ENCODE results near the gene HYAL1. TPM values are rescaled to one million over a fixed set of nuclear protein-coding genes. Genes with fewer than 3 reads are reported as not detected.
"Not testable (repeated sequence)": the region's sequence is repeated elsewhere in the genome, so short reads cannot be mapped to it uniquely, and the experiment has no call there.

The HYAL1 gene
- total RNA-seq, 2 experiments from 2014 or later: not detected

DNA sequence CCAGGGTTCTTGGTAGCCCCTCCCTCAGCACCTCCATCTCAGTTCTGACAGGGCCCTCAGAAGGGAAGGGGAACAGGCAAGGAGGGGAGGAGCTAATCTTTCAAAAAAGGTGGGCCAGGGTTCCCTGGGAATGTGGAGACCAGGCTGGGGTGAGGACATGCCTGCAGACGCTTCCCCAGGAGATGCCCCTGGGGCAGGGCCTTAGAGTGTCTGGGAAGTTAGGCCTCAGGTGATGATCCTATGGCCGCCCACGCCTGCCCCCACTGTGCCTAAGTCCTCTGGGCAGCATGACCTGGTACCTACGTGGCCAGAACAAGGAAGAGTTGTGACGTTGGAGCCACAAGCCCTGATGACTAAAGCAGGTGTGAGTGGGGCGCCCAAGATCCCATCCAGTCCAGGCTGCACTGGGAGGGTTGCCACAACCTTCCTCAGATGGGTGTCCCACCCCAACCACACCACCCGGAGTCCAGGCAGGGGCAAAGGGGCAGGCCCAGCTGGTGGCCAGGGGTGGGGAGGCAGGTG, 38.3 kb downstream of the HYAL1 start:
- no peak overlapping the region for H3K4me3 Mint-ChIP-seq
- H3K27ac Mint-ChIP-seq: no peak overlapping the region
- DNase-seq (no peak), ATAC-seq (no peak)
- no peaks in the 10 kb centered on the region for H3K36me3 Mint-ChIP-seq (ENCODE audit: low read depth)
- CTCF ChIA-PET: interaction anchor here (1.9 to 11.8 kb wide), 3 partner anchors 10 to 74 kb away, joined by 6 to 97 read pairs (median 16); partner anchors contain the start of gene GNAT1
- H3K9me3 Mint-ChIP-seq: no peaks in the 10 kb centered on the region
- intact Hi-C loops (cut with micrococcal nuclease): no loop called here
- TF ChIP-seq, protein P1, sequence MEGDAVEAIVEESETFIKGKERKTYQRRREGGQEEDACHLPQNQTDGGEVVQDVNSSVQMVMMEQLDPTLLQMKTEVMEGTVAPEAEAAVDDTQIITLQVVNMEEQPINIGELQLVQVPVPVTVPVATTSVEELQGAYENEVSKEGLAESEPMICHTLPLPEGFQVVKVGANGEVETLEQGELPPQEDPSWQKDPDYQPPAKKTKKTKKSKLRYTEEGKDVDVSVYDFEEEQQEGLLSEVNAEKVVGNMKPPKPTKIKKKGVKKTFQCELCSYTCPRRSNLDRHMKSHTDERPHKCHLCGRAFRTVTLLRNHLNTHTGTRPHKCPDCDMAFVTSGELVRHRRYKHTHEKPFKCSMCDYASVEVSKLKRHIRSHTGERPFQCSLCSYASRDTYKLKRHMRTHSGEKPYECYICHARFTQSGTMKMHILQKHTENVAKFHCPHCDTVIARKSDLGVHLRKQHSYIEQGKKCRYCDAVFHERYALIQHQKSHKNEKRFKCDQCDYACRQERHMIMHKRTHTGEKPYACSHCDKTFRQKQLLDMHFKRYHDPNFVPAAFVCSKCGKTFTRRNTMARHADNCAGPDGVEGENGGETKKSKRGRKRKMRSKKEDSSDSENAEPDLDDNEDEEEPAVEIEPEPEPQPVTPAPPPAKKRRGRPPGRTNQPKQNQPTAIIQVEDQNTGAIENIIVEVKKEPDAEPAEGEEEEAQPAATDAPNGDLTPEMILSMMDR (IDR thresholded peaks at IDR 0.05): no peak
- POLR2A ChIA-PET: interaction anchor here (1.3 to 3.3 kb wide), 3 partner anchors 10 to 38 kb away, joined by 4 to 10 read pairs (median 9); no protein-coding TSS in a partner anchor
- H3K27me3 Mint-ChIP-seq: peaks cover 15% of the 10 kb centered on the region
- H3K4me1 Mint-ChIP-seq (ENCODE audit: low read depth): no peaks in the 10 kb centered on the region

DNA sequence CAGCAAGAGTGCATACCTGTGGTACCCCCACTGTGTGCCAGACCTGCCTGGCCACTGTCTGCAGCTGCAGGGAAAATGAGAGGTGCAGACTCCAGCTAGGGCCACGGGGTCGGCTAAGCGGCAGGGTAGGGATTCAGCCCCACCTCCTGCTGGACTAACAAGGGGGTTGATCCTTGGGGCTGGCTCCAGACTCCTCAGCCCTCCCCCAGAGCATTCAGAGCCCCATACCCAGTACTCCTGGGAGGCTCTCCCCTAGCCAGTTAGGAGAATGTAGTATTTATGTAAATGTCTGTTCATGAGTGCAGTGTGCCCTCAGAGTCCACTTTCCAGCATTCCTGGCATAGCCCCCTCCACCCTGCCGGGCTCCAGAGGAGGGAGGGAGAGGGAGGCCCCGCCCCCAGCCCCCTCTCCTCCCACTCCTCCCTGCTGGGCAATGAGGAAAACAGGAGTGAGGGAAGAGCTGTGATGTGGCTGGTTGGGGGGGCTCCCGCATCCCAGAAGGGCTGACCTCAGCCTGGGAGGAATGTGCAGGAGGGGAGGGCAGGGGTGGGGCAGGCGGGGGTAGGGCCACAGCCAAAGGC, 38.9 kb downstream of the HYAL1 start:
- peaks cover 15% of the 10 kb centered on the region for H3K27me3 Mint-ChIP-seq
- TF ChIP-seq, protein P1 (IDR thresholded peaks at IDR 0.05): no peak
- peaks cover 4% of the 10 kb centered on the region for H3K4me1 Mint-ChIP-seq (ENCODE audit: low read depth)
- ATAC-seq (no peak), DNase-seq (no peak)
- no peaks in the 10 kb centered on the region for H3K9me3 Mint-ChIP-seq
- H3K27ac Mint-ChIP-seq: no peak overlapping the region
- ChIA-PET CTCF (interaction anchor here (0.6 to 11.8 kb wide), 5 partner anchors 10 to 72 kb away, joined by 3 to 97 read pairs (median 6); no protein-coding TSS in a partner anchor), POLR2A (interaction anchor here (0.6 to 1.3 kb wide), 3 partner anchors 10 to 546 kb away, joined by 3 to 4 read pairs (median 3); no protein-coding TSS in a partner anchor)
- intact Hi-C loops (cut with micrococcal nuclease): no loop called here
- no peaks in the 10 kb centered on the region for H3K36me3 Mint-ChIP-seq (ENCODE audit: low read depth)
- H3K4me3 Mint-ChIP-seq: no peak overlapping the region

DNA sequence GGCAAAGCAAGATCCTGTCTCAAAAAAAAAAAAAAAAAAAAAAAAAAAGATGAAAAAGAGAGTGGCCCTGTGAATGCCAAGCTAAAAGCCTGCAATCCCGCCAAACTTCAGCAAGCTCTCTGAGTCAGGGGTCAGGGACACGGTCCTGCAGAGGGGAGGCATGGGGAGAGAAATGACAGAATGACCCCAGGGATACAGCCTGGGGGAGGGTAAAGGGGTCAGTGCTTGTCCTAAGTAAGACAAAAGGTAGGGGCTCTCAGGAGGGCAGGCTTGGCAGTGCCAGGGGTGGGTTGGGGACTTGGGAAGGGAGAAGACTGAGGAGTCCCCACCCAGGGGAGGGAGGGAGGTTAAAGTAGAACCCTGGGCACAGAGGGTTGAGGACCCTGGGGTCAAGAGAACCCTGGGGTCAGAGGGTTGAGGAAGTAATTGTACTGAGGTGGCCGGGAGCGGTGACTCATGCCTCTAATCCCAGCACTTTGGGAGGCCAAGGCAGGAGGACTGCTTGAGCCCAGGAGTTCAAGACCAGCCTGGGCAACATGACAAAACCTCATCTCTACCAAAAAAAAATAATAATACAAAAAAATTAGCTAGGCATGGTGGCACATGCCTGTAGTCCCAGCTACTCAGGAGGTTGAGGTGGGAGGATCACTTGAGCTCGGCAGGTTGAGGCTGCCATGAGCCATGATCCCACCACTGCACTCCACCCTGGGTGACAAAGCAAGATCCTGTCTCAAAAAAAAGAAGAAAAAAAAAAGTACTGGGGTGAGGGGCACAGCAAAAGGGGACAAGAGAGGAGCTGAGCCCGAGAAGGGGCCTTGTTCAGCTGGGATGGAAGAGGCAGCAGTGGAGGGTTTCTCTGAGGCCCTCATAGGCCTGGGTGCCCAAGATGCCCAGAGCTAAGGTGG, 39.6 kb downstream of the HYAL1 start:
- ATAC-seq (no peak), DNase-seq (no peak)
- no peak overlapping the region for H3K4me3 Mint-ChIP-seq
- H3K27ac Mint-ChIP-seq: no peak overlapping the region
- POLR2A ChIA-PET: interaction anchor here (0.6 to 1.3 kb wide), 5 partner anchors 7 to 546 kb away, joined by 3 to 4 read pairs (median 3); no protein-coding TSS in a partner anchor
- H3K27me3 Mint-ChIP-seq: peaks cover 13% of the 10 kb centered on the region
- H3K9me3 Mint-ChIP-seq: no peaks in the 10 kb centered on the region
- CTCF ChIA-PET: interaction anchor here (0.6 to 11.8 kb wide), 6 partner anchors 11 to 72 kb away, joined by 3 to 97 read pairs (median 6); no protein-coding TSS in a partner anchor
- TF ChIP-seq, protein P1 (IDR thresholded peaks at IDR 0.05): no peak
- peaks cover 4% of the 10 kb centered on the region for H3K4me1 Mint-ChIP-seq (ENCODE audit: low read depth)
- intact Hi-C loops (cut with micrococcal nuclease): no loop called here
- H3K36me3 Mint-ChIP-seq (ENCODE audit: low read depth): peaks cover 3% of the 10 kb centered on the region

DNA sequence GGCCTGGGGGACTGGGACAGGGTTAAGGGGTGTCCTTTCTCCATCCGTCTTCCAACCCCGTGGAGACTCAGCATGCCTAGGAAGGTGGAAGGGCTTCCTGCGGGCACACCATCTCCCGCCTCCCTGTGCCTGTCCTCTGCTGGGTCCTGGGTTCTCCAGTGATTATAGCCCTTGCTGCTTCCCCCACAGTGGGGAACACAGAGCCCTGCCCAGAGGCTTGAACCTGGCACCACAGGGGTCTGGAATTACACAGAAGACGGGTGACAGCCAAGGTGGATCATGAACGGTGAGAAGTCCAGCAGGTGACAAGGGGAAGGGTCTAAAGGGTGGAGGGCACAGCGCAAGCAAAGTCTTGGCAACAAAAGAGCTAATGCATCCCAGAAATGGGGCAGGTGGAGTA, 40.6 kb downstream of the HYAL1 start:
- DNase-seq: no peak
- H3K27ac Mint-ChIP-seq: no peak overlapping the region
- TF ChIP-seq, protein P1 (IDR thresholded peaks at IDR 0.05): no peak
- ATAC-seq: no peak
- peaks cover 8% of the 10 kb centered on the region for H3K36me3 Mint-ChIP-seq (ENCODE audit: low read depth)
- ChIA-PET POLR2A (interaction anchor here (0.9 to 1.3 kb wide), 2 partner anchors 8 to 11 kb away, joined by 3 read pairs; no protein-coding TSS in a partner anchor), CTCF (interaction anchor here (1.4 to 11.8 kb wide), 4 partner anchors 16 to 71 kb away, joined by 6 to 97 read pairs (median 7); no protein-coding TSS in a partner anchor)
- no peak overlapping the region for H3K4me3 Mint-ChIP-seq
- no peaks in the 10 kb centered on the region for H3K9me3 Mint-ChIP-seq
- peaks cover 8% of the 10 kb centered on the region for H3K27me3 Mint-ChIP-seq
- H3K4me1 Mint-ChIP-seq (ENCODE audit: low read depth): peaks cover 4% of the 10 kb centered on the region
- intact Hi-C loops (cut with micrococcal nuclease): no loop called here

DNA sequence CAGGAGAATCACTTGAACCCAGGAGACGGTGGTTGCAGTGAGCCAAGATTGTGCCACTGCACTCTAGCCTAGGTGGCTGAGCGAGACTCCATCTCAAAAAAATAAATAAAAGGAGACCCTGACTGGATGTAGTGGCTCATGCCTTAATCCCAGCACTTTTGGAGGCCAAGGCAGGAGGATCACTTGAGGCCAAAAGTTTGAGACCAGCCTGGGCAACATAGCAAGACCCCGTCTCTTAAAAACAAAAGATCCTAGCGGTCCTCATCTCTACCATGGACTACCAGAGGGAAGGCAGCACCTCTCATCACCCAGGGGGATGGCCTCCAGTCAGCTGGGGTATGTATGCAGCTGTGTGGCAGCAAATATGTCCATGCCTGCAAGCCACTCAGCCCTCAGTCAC, 41.2 kb downstream of the HYAL1 start:
- H3K4me3 Mint-ChIP-seq; POLR2A ChIA-PET; H3K4me1 Mint-ChIP-seq (ENCODE audit: low read depth); H3K27ac Mint-ChIP-seq; DNase-seq; intact Hi-C loops (cut with micrococcal nuclease); ATAC-seq; H3K27me3 Mint-ChIP-seq; H3K9me3 Mint-ChIP-seq: not testable (repeated sequence)
- CTCF ChIA-PET: interaction anchor here (1.0 to 11.8 kb wide), 3 partner anchors 15 to 69 kb away, joined by 3 to 97 read pairs (median 5); no protein-coding TSS in a partner anchor
- H3K36me3 Mint-ChIP-seq (ENCODE audit: low read depth): peaks cover 13% of the 10 kb centered on the region

Data from activated CD8-positive, alpha-beta T cell treated with anti-CD3 and anti-CD28 coated beads for 36 hours (primary cell).